Suprapubic skin (tissue), 4 donors: ENCODE results near the gene THAP9. TPM values are rescaled to one million over a fixed set of nuclear protein-coding genes. Genes with fewer than 3 reads are reported as not detected.

Source experiments
- DNase-seq, 2 donors: peaks; one replicate each; pipeline ENCODE4 v3.0.0-alpha.2; 2019; ENCODE audit warnings: low spot score in 2 of 2
- H3K27ac ChIP-seq: fragments of 200-600 bp; sonication (generic); one replicate; pipeline ENCODE4 v1.5.1; 2019
- H3K27me3 ChIP-seq: fragments of 200-600 bp; sonication (generic); one replicate; pipeline ENCODE4 v1.5.1; 2019
- H3K36me3 ChIP-seq: fragments of 200-600 bp; sonication (generic); one replicate; pipeline ENCODE4 v1.5.1; 2019
- H3K4me1 ChIP-seq: fragments of 200-600 bp; sonication (generic); one replicate; pipeline ENCODE4 v1.5.1; 2019
- H3K4me3 ChIP-seq: fragments of 200-600 bp; sonication (generic); one replicate; pipeline ENCODE4 v1.5.1; 2019; ENCODE audit warnings: mild to moderate bottlenecking
- H3K9me3 ChIP-seq: fragments of 200-600 bp; sonication (generic); one replicate; pipeline ENCODE4 v1.5.1; 2019
- CTCF ChIP-seq, 2 donors: fragments of 200-600 bp in 1 of 2; fragments of 450-650 bp in 1 of 2; sonication (generic) in 1 of 2; IDR thresholded peaks; one replicate each; pipeline ENCODE4 v1.5.1; 2016 to 2019; ENCODE audit warnings: antibody characterized with exemption in 2 of 2, mild to moderate bottlenecking in 1 of 2, moderate library complexity in 1 of 2
- EP300 ChIP-seq: sonication (generic); formaldehyde crosslinking; IDR thresholded peaks from one replicate; pipeline ENCODE4 v1.6.1; 2017; ENCODE audit warnings: antibody characterized with exemption
- POLR2A ChIP-seq, 2 donors: fragments of 450-650 bp; IDR thresholded peaks; one replicate each; pipeline ENCODE4 v1.6.1; 2017; ENCODE audit warnings: antibody characterized with exemption in 2 of 2, mild to moderate bottlenecking in 2 of 2, moderate library complexity in 2 of 2
- POLR2AphosphoS5 ChIP-seq, 3 donors: sonication (generic); formaldehyde crosslinking; IDR thresholded peaks; one replicate each; pipeline ENCODE4 v1.6.1; 2017; ENCODE audit warnings: antibody characterized with exemption in 3 of 3
- WGBS: methylation state at CpG from one replicate; pipeline ENCODE4 v1.1.5; 2018; 5-methylcytosine and 5-hydroxymethylcytosine counted together
- total RNA-seq, 4 donors: library from RNA; depleted of rRNA; stranded (reverse); fragments of >200 nt; gene quantifications; one replicate each; pipeline ENCODE4 v1.1.0, GENCODE V29; 2016

Gene THAP9
- total RNA-seq, 4 donors from 2014 or later, result 2.0 to 3.1 (median 2.6) TPM

GRCh38 chr4:82891707-82892466 is 8.6 kb upstream of the THAP9 start:
- Histone ChIP-seq H3K9me3 (no peaks in the 10 kb centered on the region), H3K27me3 (no peaks in the 10 kb centered on the region), H3K4me1 (peaks cover 46% of the 10 kb centered on the region), H3K4me3 (peak overlapping the region; percentile 90), H3K36me3 (peaks cover 23% of the 10 kb centered on the region), H3K27ac (peak overlapping the region; percentile 99)
- 29% methylated on average over 7 of the region's 7 CpGs for WGBS
- TF ChIP-seq POLR2AphosphoS5 (IDR thresholded peaks at IDR 0.05) (no peak), POLR2A (IDR thresholded peaks at IDR 0.05) (no peak), CTCF (IDR thresholded peaks at IDR 0.05) (no peak), EP300 (no peak)
- no peak for DNase-seq

- Histone ChIP-seq H3K9me3 (no peaks in the 10 kb centered on the region), H3K4me1 (peaks cover 46% of the 10 kb centered on the region), H3K27ac (no peak overlapping the region), H3K27me3 (no peaks in the 10 kb centered on the region), H3K4me3 (no peak overlapping the region), H3K36me3 (peaks cover 23% of the 10 kb centered on the region)
- DNase-seq, result no peak
- no peak for TF ChIP-seq CTCF (IDR thresholded peaks at IDR 0.05)
- no peak for TF ChIP-seq POLR2AphosphoS5 (IDR thresholded peaks at IDR 0.05)
- no peak for TF ChIP-seq EP300
- TF ChIP-seq POLR2A (IDR thresholded peaks at IDR 0.05), result no peak
- WGBS, result 79% methylated on average over 1 of the region's 1 CpG
These were observed 8.1 kb upstream of the THAP9 start for GRCh38 chr4:82892467-82892802.

DNA sequence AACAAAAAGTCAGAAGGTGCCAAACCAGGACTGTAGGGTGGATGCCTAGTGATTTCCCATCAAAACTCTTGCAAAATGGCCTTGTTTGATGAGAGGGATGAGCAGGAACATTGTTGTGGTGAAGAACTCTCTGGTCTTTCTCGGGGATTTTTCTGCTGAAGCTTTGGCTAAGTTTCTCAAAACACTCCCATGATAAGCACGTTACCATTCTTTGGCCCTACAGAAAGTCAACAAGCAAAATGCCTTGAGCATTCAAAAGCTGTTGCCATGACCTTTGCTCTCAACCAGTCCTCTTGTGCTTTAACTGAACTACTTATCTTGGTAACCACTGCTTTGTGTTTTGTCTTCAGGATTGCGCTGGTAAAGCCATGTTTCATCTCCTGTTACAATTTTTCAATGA is 6.6 kb upstream of the THAP9 start:
- WGBS, result 91% methylated on average over 3 of the region's 3 CpGs
- peaks cover 53% of the 10 kb centered on the region for H3K4me1 ChIP-seq
- no peaks in the 10 kb centered on the region for H3K27me3 ChIP-seq
- peaks cover 23% of the 10 kb centered on the region for H3K36me3 ChIP-seq
- no peak overlapping the region for H3K27ac ChIP-seq
- H3K9me3 ChIP-seq, result no peaks in the 10 kb centered on the region
- no peak for TF ChIP-seq POLR2AphosphoS5 (IDR thresholded peaks at IDR 0.05)
- TF ChIP-seq POLR2A (IDR thresholded peaks at IDR 0.05), result no peak
- TF ChIP-seq CTCF (IDR thresholded peaks at IDR 0.05), result no peak
- TF ChIP-seq EP300, result no peak
- no peak for DNase-seq
- no peak overlapping the region for H3K4me3 ChIP-seq

DNA sequence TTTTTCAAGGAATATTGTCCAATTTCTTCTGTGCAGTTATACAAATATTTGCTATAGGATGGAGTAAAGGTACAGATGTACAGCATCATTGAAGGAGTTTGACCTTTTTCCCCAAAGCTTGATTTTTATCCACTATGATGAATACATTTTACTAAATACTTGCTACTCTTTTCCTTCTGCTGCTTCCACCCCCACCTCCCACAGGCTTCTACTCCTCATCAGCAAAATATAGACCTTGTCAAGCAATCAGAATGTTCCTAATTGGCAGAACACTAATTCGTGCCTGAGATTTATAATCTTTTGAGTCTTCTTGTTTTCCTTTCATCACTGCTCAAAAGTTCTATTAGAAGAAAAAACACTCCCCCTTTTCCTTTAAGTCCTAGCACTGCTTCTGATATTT is 3.8 kb upstream of the THAP9 start:
- no peak overlapping the region for H3K27ac ChIP-seq
- 78% methylated on average over 1 of the region's 1 CpG for WGBS

More for the DNA sequence above, 3.8 kb upstream of the THAP9 start:
- peaks cover 23% of the 10 kb centered on the region for H3K36me3 ChIP-seq
- no peaks in the 10 kb centered on the region for H3K27me3 ChIP-seq
- no peak overlapping the region for H3K4me3 ChIP-seq
- H3K9me3 ChIP-seq, result no peaks in the 10 kb centered on the region
- peaks cover 56% of the 10 kb centered on the region for H3K4me1 ChIP-seq
- no peak for TF ChIP-seq POLR2AphosphoS5 (IDR thresholded peaks at IDR 0.05)
- no peak for TF ChIP-seq POLR2A (IDR thresholded peaks at IDR 0.05)
- TF ChIP-seq CTCF (IDR thresholded peaks at IDR 0.05), result no peak
- no peak for TF ChIP-seq EP300
- DNase-seq, result no peak
